Activated CD8-positive, alpha-beta memory T cell treated with anti-CD3 and anti-CD28 coated beads for 36 hours (primary cell): ENCODE results near the gene PLXNA4. TPM values are rescaled to one million over a fixed set of nuclear protein-coding genes. Genes with fewer than 3 reads are reported as not detected.

ENCODE experiments used
- CTCF ChIA-PET: fragments of 350-600 bp; sonication (Branson Sonifier 250); formaldehyde crosslinking; loops from one replicate; lab custom pipeline; 2021; ENCODE audit warnings: antibody characterized with exemption; lab: Charles Lee
- POLR2A ChIA-PET: fragments of 350-600 bp; sonication (Branson Sonifier 250); formaldehyde crosslinking; loops from one replicate; lab custom pipeline; 2021; ENCODE audit warnings: antibody characterized with exemption; lab: Charles Lee
- total RNA-seq, 2 experiments: library from RNA; stranded (reverse); gene quantifications; one replicate each; pipeline ENCODE4 v1.2.3, GENCODE V29; 2021

PLXNA4 gene
- total RNA-seq, 2 experiments from 2014 or later = 0.04 to 0.19 TPM

DNA sequence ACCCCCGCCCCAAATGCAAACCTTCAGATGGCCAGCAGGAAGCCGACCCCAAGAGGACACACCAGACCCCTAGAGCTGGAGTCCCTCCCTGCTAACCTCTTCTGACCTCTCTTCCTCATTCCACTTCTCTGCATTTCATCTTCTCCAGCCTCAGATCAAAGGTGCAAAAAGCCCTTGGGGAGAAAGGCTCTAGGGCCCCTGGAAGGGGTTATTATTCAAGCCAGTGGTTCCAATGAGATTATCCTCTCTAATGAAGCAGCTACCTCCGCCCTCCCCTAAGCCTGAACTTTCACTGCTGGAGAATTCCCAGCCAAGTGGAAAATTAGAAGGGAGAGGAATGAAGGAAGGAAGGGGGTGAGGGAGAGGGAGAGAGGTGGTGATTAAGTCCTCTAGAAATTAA is 343.9 kb downstream of the PLXNA4 start:
- ChIA-PET POLR2A (no interaction called here), CTCF (no interaction called here)

DNA sequence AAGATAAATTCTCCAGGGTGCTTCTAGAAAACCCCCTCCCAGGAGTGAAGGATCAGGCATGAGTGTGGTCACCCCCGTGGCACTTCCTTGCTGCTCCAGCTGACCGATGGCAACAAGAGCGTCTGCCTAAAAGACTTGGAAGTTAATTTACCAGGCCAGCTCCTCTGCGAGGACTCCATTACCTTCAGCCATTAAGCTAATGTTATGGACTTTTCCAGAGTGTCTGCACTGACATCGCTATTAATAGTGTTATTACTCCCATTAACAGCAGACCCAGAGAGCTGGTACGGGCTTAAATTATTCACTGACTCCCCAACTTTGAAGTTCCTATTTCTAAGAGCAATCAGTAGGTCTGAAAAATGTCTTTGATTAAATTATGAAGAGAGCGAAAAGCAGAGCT is 345.8 kb downstream of the PLXNA4 start:
- CTCF ChIA-PET = no interaction called here
- POLR2A ChIA-PET = no interaction called here

DNA sequence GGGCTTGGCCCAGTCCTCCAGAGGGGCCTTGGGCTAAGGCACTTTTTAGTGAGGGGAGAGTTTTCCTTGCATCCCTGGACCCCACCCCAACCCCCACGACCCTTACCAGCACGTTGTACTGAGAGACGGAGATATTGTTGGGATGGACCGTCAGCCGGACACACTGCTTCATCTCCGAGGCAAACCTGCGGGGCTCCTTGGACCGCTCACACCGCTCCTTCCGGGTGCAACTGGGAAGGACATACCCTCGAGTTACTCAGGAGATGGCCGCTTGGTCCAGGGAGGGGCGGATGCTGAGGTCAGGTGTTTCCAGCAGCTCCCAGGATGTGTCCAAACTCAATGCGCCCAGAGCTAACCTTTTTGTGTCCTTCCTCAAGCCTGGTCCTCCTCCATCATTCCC is 348.0 kb downstream of the PLXNA4 start:
- ChIA-PET POLR2A (no interaction called here), CTCF (no interaction called here)

DNA sequence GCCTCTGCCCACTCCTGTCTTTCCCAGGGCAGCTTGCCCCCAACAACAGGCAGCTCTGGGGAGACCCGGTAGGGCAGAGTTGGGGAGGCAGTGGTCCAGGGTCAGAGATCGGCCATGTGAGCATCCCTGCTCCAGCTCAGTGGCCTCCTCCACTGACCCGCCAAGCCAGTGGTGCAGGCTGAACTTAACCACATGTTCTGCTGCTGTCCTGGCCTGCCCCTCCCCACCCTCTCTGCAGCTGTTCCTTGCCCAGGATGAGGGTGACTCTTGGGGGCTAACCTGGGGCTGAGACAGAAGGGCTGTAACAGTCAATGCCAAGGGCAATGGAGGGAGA is 349.3 kb downstream of the PLXNA4 start:
- POLR2A ChIA-PET = no interaction called here
- CTCF ChIA-PET = no interaction called here

DNA sequence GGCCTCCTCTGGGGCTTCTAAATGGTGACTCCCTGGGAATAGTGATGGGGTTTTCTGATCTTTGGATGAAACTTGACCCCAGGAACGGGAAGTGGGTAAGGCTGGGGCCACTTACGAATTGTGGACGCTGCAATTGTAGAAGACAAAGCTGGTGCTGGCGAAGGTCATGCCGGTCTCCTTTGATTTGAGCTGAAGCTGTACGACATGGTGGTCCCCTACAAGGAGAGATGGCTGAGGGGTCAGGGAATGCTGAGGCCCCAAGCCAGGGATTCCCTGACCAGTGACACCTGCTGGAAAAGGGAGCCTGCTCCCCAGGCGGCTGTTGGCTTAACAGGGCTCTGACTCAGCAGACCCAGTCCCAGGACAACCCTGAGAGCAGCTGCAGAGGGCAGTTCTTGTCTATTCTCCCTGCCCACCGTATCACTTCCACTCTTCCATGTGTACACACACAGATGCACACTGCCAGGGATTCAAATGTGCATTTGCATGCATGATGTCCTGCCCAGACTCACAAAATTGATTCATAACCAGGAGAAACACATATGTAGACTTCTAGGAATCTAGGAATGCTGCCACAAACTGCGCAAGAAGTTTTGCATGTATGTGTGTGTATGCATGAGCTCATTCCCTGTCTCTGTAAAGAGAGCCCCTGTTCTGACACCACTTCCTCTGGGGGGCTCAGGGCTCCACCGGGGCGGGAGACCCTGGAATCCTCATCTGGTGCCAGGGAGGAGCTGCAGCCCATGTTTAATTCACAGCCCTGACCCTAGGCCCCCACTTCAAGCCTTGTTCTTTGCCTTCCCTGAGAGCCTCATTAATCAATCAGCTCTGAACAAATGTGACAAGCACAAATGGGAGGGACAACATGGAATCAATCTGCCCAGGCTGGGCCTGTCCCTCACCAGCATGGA is 350.0 kb downstream of the PLXNA4 start:
- CTCF ChIA-PET = no interaction called here
- POLR2A ChIA-PET = no interaction called here

DNA sequence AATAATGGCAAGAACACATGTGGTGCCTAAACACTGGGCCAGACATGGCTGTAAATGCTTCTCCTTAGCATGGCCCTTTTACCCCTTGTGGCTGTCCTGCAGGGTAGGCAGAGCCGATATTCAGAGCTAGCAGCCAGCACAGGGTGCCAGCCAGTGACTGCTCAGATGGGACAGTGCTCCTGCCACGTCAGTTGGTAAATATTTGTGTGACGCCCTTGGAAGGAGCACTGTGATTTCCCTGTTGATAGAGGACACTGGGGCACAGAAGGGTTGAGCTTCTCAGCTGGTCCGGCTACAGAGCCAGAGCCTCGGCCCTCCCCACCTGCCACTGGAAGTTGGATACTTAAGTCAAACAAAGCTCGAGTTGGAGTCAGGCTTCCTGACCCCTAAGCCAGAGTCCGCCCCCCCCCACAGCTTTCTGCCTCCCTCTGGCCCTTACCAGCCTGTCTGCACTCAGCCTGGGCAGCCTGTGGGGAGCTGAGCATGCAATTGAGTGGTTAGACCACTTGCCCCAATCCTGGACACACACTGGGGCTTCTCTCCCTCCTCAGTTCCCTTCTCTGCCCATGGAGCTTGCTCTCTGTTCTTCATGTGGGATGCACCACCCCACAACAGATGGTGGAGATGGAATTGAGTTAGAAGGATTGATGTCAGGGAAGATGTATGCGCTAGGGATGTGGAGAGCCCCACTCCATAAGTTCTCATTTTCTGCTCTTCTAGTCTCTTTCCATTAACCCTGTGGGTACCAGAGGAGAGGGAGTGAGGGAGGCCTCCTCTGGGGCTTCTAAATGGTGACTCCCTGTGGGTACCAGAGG is 350.8 kb downstream of the PLXNA4 start:
- CTCF ChIA-PET = no interaction called here
- POLR2A ChIA-PET = no interaction called here

DNA sequence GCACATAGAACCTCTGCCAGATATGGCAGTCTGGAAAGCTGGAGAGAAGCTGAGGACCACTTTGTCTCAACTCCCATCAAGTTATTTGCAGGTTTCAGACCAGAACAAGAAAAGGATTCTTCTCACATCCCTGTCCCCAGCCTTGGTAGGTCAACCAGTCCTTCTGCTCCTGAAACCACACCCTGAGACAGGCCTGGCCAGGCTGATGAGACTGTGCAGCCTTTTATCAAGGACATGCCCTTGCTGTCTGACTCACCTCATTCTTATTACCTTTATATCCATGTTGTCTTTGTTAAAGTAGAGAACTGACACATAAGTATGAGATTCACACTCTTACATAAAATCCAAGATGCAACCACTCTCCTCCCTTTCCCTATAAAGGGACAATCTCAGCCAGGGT is 354.9 kb downstream of the PLXNA4 start:
- CTCF ChIA-PET = no interaction called here

DNA sequence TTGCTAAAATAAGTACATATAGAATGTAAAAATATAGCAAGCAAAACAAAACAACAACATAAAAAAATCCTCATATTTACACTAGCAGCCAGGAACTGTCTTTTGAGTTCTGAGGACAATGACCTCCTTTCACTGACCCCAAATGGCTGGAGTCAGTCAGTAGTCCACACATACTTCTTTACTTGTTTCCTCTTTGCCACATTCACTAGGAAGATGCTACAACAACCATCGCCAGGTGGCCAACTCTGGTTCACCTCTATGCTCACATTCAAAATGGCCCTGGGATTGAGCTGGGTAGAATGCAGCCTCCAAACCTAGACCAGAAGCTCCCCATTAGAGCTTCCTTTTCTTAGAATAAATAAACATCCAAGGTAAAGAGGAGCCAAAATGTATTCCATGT is 356.2 kb downstream of the PLXNA4 start:
- POLR2A ChIA-PET = no interaction called here
- CTCF ChIA-PET = no interaction called here

More for the DNA sequence above, 354.9 kb downstream of the PLXNA4 start:
- POLR2A ChIA-PET = no interaction called here

DNA sequence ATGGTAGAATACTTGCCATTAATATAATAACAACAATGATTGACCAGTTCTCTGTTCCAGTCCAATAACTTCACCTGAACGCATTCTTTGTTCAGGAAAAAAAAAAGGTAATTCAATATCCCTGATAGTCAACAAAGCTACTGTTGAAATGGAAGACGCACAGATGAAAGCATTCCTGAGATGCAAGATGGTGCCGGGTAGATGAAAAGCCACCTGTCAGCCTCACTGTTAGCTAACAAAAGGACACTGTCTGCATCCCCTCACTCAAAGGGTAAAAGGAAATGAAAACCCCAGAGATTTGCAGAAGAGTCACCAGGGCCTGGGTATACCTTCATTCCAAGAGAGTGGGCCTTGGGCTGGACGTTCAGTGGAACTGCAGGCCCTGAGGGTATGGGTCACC is 357.4 kb downstream of the PLXNA4 start:
- ChIA-PET CTCF (no interaction called here), POLR2A (no interaction called here)

DNA sequence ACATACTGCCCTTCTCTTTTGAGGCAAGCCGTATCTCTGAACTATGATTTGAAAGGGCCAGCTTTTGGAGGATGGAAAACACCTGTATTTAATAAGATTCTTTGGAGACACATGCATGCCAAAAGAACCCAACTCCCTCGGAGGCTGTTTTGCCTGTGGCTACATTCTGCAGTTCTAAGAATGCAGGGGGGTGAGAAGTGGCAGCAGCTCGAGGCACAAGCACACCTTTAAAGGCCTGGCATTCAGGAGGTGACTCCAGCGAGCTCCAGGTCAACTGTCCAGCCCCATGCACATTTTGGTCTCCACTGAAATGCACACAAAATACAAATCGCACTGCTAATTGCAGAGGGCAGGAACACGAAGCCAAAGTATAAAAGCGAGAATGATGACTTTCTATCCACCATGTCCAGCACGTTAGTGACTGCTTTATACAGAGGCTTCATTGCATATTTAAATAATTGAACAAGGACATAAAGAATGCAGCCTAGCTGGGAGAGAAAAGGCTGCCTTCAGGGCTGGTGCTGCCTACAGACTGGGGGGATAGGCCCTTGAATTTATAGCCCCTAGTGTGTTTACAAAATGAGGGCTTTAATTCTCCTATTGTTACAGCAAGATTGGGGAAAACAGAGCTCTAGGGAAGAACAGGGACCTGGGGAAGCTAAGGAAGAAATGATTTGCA is 359.3 kb downstream of the PLXNA4 start:
- ChIA-PET CTCF (no interaction called here), POLR2A (interaction anchor here (0.6 kb wide), 1 partner anchor 159 kb away, joined by 6 read pairs; no protein-coding TSS in a partner anchor)

DNA sequence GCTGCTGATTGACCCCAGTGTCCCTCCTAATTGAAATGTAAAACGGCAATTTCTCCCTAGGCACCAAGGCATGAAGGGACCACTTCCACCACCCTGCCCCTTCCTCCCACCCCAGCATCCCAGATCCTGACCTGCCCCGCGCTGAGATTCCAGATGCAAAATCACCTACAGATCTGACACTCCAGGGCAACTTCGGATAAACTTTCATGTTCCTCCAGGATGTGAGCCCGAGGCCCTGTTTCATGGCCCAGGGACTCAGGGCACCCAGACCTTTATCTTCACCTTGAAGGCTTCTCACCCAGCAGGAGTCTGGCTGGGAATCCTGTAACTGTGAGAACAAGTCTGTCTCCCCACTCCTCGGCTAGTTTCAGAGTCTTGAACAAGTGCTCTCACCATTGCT is 361.8 kb downstream of the PLXNA4 start:
- POLR2A ChIA-PET = no interaction called here
- CTCF ChIA-PET = no interaction called here

DNA sequence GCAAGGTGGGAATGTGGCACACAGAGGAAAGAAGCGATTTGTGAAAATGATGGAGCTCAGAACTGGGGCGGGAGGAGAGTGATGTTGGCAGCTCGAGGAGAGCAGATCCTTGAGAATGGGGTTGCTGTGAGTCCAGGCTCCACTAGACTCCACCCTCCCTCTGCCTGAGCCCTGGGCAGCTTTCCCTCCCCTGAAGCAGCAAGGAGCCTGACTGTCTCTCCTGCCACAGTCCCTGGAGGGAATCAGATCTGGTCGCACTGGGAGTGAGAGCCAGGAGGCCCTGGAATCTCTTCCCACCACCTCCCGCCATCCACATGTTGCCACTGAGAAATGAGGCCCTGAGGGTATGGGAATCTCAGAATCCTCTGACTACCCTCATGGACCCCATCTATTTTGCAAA is 362.7 kb downstream of the PLXNA4 start:
- ChIA-PET CTCF (no interaction called here), POLR2A (no interaction called here)

DNA sequence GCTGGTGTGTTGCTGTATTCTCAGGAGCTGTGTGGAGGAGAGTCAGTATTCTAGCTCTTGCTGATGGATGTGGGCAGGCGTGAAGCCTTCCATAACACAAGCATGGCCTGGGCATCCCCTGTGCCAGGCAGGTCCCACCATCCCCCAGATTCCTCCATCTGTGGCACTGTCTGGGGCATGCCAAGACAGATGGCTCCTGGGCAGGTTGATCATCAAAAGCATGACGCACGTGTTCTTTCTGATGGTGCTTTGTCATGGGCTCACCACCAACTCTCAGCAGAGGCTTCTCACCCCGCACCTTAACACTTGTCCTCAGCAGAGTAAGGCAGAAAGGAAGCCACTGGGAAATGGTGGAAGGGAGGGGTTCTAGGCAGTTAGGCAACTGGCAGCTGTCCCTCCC is 364.3 kb downstream of the PLXNA4 start:
- ChIA-PET POLR2A (no interaction called here), CTCF (no interaction called here)

DNA sequence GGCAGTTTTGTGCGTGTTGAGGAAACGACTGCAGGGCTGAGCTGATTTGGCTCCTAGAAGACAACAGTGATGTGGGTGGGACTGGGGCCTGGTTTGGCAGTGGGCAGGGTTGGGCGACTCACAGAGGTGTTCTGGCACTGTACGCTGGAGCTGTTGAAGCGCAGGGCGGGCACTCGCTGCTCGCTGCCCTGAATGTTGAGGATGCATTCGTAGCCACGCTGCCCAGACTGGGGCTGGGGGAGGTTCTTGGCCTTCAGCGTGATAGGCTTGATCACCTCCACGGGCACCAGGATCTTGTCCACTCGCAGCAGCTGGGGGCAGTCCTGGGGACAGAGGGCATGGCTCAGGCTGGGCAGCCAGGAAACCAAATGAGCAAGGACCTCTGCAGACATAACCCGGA is 365.4 kb downstream of the PLXNA4 start:
- ChIA-PET POLR2A (no interaction called here), CTCF (no interaction called here)

DNA sequence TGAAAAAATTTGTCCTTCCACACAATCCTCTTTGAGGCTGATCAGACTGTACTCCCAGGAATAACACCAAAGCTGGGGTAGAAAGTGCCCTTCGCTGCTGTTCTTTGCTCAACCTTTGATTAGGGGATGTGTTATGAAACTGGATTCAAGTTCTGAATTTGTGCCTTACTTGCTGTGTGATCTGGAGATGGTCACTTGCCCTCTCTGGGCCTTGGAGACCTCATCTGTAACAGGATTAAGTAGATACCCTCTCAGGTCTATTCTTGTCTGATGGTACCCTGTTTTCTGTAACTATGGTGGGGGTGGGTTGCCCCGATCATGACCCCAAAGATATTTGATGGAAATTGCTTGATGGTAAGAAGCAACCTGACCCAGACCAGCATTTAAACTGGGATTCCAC is 368.5 kb downstream of the PLXNA4 start:
- POLR2A ChIA-PET = no interaction called here
- CTCF ChIA-PET = no interaction called here

DNA sequence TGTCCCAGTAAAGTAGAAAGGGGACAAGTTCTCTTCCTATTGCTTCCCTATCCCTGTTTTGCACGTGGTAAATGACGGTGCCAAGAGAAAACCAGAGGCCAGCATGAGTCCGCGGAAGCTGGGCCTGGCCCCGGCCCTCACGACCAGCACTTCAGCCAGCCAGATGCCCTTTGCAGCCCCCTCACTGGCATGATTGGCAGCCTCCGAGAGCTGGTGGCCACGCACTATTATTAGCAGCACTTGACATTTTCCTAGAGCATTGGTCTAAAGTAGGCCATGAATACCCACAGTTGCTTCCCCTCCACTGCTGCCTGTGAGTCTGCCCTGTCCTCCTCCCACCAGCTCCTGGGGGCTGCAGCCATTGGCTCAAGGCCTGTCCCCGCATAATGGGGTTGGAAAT is 369.1 kb downstream of the PLXNA4 start:
- CTCF ChIA-PET = no interaction called here
- POLR2A ChIA-PET = no interaction called here

DNA sequence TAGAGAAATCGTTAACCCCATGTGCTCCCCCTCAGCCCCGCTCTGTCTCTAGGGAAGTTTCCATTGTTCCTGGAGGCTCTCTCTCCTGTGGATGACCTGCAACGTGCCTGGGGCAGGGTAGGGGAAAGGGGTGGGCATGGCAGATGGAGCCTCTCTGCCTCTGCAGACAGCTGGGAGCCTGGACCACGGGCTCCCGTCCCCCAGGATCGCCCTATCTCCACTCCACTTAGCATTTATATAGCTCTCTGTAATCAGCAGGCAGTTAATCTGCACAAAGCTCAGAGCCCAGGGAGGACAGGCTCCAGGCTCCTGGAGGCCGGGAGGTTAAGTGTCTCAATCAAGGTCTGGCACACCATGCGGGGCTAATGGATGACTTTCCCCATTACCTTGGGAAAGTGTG is 369.7 kb downstream of the PLXNA4 start:
- ChIA-PET POLR2A (no interaction called here), CTCF (no interaction called here)

DNA sequence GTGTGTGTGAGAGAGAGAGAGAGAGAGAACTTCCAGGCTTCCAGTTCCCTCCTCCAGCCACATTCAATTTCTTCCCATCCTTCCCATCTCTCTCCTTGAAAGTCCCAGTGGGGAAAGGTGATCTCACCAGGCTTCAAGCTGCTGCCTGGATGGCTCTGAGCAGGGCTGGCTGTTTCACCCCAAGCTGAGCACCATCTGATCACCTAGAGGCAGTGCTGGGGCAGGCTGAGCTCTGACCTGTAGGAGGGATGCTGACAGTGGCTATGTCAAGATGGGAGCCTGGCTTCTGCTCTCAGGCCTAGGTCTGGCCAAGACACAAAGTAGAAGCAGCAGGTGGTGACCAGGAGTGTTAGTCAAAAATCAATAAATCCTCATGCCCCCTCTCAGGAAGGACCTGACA is 370.8 kb downstream of the PLXNA4 start:
- CTCF ChIA-PET = no interaction called here
- POLR2A ChIA-PET = no interaction called here

DNA sequence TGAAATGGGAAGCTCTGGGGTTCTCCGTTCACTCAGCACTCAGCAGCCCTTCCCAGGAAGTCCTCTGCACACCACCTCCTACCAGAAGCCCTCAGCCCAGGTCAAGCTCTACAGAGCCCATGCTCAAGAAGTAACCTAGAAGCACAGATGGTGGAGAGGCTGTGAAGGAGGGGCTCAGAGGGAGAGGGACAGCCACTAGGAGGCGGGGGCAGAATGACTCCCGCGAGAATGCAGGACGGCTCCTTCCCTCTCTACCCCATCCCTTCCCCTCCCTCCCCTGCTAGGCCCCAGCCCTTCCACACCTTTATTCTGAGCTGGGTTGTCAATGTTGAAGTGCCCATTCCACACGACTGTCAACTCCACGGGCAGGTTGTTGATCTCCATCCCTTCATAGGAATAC is 373.2 kb downstream of the PLXNA4 start:
- POLR2A ChIA-PET = no interaction called here
- CTCF ChIA-PET = no interaction called here

DNA sequence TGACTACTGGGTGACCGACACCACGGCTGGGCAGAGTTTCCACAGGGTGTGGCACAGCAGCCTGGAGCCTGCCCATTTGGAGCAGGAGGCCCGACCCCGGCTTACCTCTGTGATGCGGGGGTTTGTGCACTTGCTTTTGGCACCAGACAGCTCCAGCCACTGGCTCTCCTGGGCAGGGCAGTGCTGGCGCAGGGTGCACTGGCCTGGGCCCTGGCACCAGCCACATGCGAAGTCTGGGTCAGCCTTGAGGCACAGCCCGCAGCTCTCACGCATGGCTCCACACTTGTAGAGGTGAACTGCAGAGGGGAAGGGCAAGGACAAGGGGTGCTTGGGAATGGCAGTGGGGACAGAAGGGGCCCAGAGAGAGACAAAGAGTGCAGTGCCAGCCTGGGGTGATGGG is 373.7 kb downstream of the PLXNA4 start:
- CTCF ChIA-PET = no interaction called here
- POLR2A ChIA-PET = no interaction called here
